Daoy (cell line): ENCODE results near the gene NEDD4L. TPM values are rescaled to one million over a fixed set of nuclear protein-coding genes. Genes with fewer than 3 reads are reported as not detected.

ENCODE experiments used
- DNase-seq: peaks from one replicate; pipeline ENCODE4 v3.0.0-alpha.2; 2015; ENCODE audit warnings: low read depth
- total RNA-seq: library from RNA; depleted of rRNA; stranded (reverse); fragments of >200 nt; shearing (Covaris generic); gene quantifications from 2 replicates; pipeline ENCODE4 v1.2.3, GENCODE V29; 2014

NEDD4L gene
- total RNA-seq, 1 experiment from 2014 or later: 31.4 TPM

GRCh38 chr18:58313491-58314032 is 269.5 kb downstream of the NEDD4L start:
- DNase-seq: peak; percentile 17

- peak; percentile 87 for DNase-seq
Measured at GRCh38 chr18:58314284-58314683, 270.3 kb downstream of the NEDD4L start.

GRCh38 chr18:58315041-58315440 is 271.0 kb downstream of the NEDD4L start:
- DNase-seq: no peak

GRCh38 chr18:58315739-58316215 is 271.8 kb downstream of the NEDD4L start:
- peak; percentile 51 for DNase-seq

GRCh38 chr18:58316396-58317342 is 272.6 kb downstream of the NEDD4L start:
- peak; percentile 16 for DNase-seq

- DNase-seq: no peak
Measured at GRCh38 chr18:58319719-58320118, 275.7 kb downstream of the NEDD4L start.

- no peak for DNase-seq
Measured at GRCh38 chr18:58320907-58321561, 277.0 kb downstream of the NEDD4L start.

GRCh38 chr18:58321986-58322385 is 278.0 kb downstream of the NEDD4L start:
- DNase-seq: peak; percentile 77

- DNase-seq: no peak
Measured at GRCh38 chr18:58322464-58322863, 278.4 kb downstream of the NEDD4L start.

GRCh38 chr18:58323866-58324762 is 280.1 kb downstream of the NEDD4L start:
- no peak for DNase-seq

GRCh38 chr18:58324824-58325480 is 280.9 kb downstream of the NEDD4L start:
- DNase-seq: no peak

- no peak for DNase-seq
Measured at GRCh38 chr18:58325494-58325893, 281.5 kb downstream of the NEDD4L start.

GRCh38 chr18:58334061-58334460 is 290.0 kb downstream of the NEDD4L start:
- DNase-seq: no peak

GRCh38 chr18:58335223-58335622 is 291.2 kb downstream of the NEDD4L start:
- DNase-seq: no peak

- DNase-seq: no peak
Measured at GRCh38 chr18:58335821-58336220, 291.8 kb downstream of the NEDD4L start.

- no peak for DNase-seq
Measured at GRCh38 chr18:58336605-58337004, 292.6 kb downstream of the NEDD4L start.

GRCh38 chr18:58337285-58337684 is 293.3 kb downstream of the NEDD4L start:
- no peak for DNase-seq

- DNase-seq: no peak
Measured at GRCh38 chr18:58337686-58338085, 293.7 kb downstream of the NEDD4L start.

GRCh38 chr18:58338141-58338540 is 294.1 kb downstream of the NEDD4L start:
- DNase-seq: no peak

- DNase-seq: no peak
Measured at GRCh38 chr18:58338961-58339592, 295.1 kb downstream of the NEDD4L start.
